ENCODE results near the gene ERBB3.
A peak's percentile ranks its signal among the peaks of the same experiment; 100 is the strongest.

The ERBB3 gene

DNA sequence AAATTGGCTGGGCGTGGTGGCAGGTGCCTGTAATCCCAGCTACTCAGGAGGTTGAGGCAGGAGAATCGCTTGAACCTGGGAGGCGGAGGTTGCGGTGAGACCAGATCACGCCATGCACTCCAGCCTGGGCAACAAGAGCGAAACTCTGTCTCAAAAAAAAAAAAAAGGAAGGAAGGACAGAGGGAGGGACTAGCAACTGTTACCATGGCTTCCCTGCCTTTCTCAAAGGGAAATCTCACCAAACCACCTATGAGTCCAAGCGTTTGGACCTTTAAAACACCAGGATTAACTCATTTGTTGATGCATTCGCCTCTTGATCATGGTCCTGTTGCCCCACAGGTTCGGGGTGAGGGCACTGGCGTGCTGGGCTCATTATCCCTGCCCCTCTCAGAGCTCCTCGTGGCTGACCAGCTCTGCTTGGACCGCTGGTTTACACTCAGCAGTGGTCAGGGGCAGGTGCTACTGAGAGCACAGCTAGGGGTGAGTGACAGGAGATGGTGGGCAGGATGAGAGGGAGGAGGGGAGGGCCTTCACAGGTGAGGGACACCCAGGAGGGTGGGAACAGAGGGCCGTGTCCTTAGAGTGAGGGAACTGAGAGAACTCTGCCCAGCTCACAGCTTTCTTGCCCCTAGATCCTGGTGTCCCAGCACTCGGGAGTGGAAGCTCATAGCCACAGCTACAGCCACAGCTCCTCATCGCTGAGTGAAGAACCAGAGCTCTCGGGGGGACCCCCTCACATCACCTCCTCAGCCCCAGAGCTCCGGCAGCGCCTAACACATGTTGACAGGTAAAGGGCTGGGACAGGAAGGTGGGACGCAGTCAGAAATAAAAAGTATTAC is 62.2 kb downstream of the ERBB3 start:
- no peak for DNase-seq

DNA sequence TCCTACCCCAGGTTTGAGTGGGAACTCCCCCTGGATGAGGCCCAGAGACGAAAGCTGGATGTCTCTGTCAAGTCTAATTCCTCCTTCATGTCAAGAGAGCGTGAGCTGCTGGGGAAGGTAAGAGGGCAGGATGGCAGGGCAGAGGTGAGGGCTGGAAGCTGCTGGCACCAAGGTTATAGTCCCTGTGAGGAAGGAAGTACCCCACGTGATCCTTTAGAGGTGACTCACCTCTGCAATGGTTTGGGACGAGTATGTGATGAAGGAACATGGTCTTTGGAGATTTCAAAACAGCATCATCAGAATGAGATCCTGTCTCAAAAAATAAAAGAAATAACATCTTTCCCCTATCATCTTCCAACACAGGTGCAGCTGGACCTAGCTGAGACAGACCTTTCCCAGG is 63.3 kb downstream of the ERBB3 start:
- no peak for DNase-seq

DNA sequence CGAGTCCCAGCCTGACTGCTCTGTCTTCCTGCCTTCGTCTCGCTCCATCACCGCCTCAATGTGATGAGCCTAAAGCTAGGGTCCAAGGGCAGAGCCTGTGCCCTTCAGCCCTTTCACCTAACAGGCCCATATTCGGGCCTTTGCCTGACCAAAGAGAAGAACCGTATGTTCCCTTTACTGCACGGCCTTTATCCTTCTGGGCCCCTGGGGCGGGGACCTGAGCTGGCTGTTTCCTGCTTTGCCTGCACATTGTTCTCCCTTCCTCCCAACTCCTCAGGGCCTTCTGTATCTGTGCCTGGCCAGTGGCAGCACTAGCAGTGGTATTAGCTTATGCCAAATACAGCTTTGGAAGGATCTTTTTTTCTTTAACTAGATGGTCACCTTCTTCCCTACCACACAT is 63.9 kb downstream of the ERBB3 start:
- no peak for DNase-seq

DNA sequence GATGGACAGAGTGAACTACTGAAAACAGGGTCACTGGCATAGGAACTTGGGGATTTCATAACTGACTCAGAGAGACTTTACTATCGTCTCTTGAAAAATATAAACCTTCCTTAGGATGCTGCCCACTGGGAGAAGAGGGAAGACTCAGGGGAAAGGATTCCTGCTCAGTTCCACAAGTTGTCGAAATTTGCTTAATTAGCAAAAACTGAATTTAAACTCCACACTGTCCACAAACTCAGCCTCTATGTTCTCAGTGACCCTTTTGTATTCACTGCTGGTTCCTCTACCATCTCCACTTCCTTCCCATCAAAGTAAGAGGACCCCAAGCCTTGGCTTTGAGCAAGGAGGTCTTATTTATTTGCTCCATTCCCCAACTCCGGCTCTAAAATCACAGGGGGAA is 65.3 kb downstream of the ERBB3 start:
- no peak for DNase-seq

DNA sequence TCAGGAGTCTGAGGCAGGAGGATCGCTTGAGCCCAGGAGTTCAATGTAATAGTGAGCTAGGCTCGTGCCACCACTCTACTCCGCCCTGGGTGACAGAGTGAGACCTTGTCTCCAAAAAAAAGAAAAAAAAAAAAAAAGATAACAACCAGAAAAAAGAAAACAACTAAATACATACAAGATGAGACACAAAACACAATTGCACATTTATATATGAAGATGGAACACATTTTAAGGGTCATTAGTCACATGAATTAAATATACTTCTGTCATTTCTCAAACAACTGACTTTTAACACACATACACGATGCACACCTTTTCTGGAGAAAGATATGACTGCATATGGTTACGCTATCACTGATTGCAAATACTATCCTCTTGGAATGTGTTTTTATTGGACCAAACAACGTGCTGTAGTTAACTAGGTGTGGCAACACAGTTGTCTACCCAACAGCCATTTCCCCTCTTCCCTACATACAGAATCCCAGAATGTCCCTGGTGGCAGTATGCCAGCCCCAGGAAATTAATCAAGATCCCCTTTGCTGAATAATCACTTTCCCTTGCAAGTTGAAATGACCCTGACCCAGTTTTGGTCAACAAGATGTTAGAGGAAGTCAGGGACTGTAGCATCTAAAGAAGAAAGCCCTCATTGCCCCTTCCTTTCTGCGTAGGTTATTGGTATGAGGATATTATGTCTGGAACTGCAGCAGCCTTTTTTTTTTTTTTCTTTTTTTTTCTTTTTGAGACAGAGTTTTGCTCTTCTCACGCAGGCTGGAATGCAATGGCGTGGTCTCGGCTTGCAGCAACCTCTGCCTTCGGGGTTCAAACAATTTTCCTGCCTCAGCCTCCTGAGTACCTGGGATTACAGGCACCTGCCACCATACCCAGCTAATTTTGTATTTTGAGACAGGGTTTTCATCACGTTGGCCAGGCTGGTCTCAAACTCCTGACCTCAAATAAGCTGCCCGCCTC is 66.8 kb downstream of the ERBB3 start:
- no peak for DNase-seq

DNA sequence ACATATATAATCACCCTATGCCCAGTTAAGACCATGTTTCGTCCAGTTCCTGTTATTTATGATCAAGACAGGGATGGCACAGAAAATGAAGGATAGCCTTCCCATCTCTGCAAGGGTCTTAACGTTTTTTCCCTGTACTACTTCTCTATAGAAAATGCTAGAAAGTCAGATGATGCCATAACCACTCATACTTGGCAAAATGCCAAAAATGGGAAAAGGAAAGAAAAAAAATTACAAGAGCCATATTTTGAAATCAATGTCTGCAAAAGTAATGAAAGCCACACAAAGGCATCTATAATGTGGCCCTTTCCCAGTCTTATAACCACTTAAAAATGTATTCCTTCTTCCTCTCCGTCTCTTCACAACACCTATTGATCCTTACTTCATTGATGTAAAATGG is 70.6 kb downstream of the ERBB3 start:
- DNase-seq: no peak

DNA sequence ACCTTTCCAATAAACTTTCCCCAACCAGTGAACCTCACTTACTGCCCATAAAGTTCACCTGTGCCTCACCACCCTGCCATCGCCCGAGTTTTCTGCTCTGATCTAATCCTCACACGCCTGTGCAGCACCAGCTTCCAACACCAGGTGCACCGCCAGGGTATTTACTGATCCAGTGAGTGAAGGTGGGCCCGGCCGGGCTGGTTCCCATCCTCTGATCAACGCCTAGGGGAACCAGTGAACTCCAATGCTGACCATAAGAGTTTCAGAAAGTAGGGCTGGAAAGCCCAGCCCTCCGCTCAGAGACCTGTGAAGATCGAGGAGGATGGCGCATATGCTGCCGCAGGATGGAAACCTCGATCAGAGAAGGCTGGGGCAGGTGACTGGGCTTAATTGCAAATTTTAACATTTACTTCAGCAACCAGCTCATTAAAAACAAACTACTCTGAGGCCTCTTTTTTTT is 71.7 kb downstream of the ERBB3 start:
- DNase-seq: peak; percentile 40

DNA sequence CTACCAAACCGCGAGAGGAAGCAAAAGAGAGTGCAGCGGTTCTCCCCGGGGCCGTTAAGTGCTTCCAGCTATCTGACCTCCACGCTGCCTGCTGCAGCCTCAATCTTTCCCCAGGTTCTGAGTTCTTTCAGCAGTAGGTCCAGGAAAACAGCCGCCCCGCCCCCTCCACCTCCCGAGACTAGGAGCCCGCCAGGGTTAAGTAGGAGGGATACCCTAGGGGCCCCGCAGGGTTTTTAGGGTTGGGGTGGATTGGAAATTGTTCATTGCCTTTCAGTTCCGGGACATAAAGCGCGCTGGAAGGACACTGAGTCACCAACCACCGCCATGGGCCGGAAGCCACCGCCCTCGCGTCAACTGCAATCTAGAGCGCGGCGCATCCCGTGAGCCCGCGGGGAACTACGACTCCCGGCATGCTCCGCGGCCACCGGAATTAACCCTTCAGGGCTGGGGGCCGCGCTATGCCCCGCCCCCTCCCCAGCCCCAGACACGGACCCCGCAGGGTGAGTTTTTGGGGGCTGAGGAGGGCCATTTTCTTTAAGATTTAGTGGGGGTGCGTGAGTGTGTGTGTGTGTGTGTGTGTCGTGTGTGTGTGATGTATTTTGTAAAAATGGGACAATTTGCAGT is 72.3 kb downstream of the ERBB3 start, which contains the start of gene MYL6B:
TSS of gene MYL6B (plus strand) at position 456 of the 624 bp plus-strand sequence. CDS start 1,332 bp downstream, outside the sequence.
- peak; percentile 90 for DNase-seq
